ENCODE measurements around the gene PAAF1.

The PAAF1 gene

DNA sequence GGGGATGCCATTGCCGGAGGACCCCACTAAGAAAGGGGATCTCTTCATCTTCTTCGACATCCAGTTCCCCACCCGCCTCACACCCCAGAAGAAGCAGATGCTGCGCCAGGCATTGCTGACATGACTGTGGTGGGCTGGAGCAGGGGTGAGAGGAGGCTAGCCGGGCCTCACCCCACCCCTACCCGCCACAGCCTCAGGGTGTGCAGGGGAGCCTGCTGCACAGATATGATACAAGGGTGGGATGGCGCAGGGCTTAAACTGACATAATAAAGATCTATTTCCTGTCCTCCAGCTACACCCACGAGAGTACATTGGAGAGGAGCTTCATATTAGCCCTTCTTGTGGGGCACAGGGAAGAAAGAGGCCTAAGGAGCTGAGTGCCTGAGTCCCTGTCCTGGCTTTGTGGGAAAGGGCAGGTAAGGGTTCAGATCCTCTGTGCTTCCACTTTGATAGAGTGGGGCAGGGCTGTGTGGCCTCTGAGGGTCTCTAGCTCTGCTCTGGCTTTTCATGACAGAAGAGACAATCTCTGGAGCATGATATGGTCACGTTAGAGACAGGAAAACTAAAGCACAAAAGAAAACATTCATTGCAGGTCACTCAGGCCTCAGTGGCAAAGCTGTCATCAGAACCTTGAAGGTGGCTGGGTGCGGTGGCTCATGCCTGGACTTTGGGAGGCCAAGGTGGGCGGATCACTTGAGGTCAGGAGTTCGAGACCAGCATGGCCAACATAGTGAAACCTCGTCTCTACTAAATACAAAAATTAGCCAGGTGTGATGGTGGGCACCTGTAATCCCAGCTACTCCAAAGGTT lies 93.4 kb downstream of the PAAF1 start:
- no peak for DNase-seq (ENCODE audit: low read depth in 2 of 2, low spot score in 1 of 2)

DNA sequence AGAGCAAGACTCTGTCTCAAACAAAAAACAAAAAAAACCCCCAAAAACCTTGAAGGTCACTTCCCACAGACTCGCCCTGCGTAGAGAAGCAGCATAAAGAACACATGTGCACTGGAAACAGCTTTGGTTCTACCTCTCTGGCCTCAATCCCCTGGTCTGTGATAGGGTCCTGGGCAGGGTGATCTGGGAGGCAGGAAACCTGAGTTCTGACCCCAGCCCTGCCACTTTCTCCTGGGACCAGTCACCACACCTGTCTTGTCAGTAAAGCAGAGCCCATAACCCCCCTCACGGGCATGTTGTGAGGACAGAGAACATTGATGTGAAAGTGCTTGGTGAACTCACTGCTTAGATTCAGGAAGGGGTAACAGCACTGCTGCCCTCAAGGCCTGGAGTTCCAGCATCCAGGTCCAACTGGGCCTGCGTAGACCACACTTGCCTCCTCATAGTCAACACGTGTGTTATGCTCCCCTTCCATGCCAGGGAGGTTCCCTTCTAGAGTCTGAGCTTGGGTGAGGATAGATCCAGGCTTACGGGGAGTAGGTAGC lies 94.4 kb downstream of the PAAF1 start:
- no peak for DNase-seq (ENCODE audit: low read depth in 2 of 2, low spot score in 1 of 2)

DNA sequence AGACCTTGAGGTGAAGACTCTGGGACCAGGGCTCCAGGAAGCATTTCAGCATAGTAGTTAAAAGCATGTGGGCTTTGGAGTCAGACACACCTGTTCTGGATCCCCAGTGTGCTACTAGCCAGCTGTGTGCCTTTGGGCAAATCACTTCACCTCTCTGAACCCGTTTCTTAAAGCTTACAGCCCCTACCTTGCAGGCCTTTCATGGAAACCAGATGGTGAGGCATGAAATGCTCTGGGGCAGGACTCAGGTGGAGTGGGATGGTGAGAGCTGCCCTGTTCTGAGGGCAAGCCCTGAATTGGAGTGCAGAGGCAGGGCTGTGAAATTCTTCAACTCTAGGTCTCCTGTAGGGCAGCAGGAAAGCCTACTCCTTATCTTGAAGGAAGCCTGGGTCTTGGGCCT lies 95.4 kb downstream of the PAAF1 start:
- no peak for DNase-seq (ENCODE audit: low read depth in 2 of 2, low spot score in 1 of 2)

DNA sequence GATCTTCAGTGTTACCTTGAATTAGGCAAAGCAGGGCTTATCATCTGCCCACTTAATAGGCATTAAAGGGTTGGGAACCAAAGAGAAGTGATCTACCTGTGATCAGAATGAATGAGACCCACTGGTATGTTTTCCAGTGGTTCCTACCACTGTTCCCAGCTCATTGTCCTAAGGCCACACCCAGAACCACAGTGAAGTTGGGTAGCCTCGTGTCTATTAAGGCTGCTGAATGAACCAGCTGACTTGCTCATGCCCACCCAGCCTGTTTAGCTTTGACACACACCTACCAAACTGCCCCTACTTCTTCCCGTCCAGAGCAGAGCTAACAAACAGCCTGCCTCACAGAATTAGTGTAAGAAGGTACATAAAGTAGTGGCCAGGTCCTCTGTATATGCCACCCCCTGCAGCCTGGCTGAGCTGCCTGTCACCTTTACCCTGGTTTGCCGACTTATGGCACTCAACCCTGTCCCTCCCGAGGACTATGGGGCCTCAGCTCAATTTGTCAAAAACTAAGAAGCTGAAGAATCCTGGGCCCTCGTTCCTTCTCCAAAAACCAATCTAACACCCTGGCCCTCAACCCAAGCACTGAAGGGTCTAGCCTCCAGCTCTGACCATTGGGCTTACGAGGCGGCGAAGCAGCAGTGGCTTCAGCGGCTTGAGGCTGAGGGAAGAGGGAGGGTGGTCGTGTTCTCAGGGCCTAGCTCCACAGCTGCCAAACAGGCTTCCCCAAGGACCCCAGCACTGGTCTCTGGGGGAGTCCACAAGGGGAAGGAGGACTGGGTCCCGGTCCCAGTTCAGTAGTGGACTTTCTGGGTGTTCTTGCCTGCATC lies 96.0 kb downstream of the PAAF1 start:
- DNase-seq (ENCODE audit: low read depth in 2 of 2, low spot score in 1 of 2): no peak

DNA sequence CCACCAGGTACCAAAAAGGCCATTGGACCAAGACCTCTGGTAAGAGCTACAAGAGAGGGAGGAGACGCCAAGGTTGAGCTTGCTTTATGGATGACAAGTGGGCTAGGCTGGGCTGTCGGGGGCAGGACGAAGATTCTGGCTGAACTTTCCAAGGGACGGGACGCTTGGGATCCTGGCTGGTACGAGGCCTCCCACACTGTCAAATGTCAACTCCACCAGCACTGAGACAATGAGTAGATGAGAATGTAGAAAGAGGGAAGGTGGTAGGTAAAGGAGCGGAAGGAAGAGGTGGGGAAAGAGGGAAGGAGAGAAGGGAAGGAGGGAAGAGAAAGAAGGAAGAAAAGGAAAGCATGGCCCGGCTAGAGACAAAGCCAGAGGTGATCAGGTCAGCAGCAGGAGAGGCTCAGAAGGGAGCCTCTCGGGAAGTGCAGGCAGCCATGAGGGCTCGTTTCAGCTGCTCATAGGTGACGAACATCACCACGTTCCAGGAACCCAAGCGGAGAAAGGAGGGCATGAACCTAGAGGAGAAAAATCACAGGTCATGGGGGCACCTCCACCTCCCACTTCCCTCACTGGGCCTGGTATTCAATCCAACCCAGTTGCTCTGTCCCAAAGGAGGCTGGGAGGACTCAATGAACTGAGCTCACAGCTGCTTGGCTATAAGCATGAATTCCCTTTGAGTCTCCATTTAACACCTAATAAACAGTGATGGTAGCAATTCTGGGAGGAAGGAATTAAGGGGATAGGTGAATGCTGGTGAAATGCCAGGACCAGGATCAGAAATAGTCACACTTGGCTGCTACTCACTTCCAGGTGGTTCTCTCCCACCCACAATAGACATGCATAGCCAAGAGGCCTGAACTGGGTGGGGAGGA lies 98.0 kb downstream of the PAAF1 start:
- no peak for DNase-seq (ENCODE audit: low read depth in 2 of 2, low spot score in 1 of 2)

DNA sequence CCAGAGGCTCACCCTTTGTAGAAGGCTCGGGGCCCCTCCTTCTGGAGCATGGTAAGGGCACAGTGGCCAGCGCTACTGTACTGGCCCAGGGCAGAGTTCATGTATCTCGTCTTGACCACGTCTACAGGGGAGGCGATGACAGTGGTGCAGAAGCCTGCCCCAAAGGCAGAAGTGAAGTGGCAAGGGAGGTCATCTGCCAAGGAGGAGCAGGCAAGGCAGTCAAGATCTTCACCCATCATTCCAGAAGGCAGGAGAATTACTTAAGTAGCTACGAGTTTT lies 98.6 kb downstream of the PAAF1 start:
- no peak for DNase-seq (ENCODE audit: low read depth in 2 of 2, low spot score in 1 of 2)

DNA sequence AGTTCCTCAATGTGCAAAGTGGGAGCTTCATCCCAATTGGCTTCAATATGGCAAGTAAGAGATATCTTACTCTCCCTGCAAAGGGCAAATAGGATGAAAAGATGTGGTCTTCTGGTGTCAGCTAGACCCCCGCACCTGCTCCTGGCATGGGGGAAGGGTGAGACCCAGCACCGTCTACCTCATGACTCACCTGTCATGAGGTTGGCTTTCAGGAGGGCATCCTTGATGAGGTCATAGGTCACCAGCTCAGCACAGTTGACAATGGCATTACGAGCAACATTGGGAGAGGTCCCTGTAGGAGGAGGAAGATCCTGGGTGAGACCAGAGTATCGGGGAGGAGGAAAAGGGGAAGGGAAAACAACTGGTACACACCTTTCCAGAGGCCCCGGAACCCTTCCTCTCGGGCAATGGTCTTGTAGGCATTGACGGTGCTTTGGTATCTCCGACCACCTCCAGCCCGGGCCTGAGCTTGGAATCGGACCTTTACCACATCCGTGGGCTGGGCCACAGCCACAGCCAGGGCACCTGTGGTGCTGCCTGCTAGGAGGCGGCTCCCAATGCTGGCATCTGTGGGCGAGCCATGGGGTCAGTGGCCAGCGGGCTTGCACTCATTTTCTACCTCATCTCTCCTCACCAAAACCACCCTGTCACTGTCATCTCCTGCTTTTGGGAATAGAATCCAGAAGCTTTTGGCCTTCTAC lies 99.8 kb downstream of the PAAF1 start:
- DNase-seq (ENCODE audit: low read depth in 2 of 2, low spot score in 1 of 2): no peak

DNA sequence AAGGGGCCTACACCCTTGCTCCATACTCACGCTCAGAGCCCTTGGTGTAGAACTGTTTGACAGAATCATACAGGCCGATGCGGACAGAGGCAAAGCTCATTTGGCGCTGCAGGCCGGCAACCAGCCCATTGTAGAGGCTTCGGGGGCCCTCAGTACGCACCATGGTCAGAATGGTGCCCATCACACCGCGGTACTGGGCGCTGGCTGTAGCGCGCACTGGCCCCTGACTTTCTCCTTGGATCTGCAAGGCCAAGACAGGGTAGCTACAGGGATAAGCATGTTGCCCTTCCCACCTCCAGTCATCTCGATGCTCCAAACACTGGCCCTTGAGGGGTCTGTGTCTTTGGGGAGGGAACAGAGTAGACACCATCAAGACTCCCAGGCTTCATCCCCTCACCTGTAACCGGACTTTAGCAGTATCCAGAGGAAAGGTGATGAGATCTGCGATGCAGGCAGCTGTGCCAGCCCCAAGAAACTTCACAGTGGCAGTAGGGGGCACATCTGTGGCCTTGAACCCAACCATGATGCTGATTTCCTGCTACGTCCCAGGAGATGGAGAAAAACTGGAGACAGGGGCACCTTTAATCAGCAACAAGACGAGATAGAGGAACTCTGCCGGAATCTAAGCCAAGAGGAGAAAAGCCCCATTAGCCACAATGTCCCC lies 101.2 kb downstream of the PAAF1 start:
- no peak for DNase-seq (ENCODE audit: low read depth in 2 of 2, low spot score in 1 of 2)

DNA sequence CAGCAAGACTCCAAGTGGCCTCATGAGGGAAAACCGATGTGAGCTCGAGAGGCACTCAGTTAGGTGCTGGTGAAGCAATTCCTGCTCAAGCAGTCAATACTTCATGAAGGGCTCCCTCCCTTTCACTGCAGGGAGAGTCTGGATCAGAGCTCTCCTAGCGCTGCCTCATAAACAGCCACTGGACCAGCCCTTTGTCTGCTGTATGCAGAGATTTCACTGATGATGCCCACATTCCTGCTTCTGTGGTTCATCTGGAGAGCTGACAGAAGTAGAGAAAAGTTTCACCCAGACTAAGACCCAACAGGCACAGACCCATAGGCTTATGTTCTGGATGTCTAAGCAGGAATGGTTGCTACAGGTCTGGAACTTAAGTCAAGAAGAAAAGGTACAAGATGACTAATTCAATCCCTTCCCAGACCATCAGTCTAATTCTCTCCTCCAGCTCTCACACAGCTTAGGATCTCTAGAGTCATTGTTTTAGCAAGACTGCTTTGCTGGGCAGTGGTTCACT lies 101.8 kb downstream of the PAAF1 start:
- no peak for DNase-seq (ENCODE audit: low read depth in 2 of 2, low spot score in 1 of 2)

DNA sequence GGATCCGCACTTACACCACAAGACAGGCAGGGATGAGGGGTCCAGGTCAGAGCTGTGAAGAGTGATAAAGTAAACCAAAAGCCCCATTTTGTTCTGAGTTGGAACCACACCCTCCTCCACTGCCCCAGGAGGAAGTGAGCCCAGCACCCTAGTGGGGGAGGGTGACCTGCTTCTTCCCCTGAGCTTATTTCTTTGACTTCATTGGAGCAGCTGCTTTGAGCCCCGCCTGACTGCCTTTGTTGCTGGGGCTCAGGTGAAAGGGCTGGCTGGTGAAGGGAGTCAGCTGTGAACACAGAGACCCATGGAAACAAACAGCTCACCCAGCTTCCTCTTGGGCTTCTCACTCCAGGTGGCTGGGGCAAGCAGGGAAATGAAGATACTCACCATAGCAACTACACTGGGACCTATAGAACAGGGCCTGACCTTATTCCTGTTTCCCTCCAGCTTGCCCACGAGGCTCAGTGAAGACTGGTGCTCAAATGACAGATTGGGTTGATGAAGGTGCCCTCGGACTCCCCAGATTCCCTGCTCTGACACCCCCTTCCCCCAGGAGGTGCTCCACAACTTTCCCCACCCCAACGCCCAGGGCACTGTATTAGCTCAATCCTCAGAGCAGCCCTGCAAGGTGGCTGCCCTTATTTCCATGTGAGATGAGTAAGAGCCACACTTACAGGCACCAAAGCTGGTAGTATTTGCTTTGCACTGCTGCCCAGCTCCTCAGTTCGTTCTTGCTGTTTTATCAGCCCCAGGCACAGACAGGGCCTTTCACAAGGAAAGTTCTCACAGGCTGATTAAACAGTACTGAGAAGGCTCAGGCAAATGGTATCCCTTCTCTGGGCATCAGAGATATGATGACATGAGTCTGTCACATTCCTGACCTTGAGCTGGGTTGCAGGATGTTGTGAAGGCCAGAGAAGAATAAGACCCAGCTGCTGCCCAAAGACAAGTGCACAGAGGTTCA lies 103.5 kb downstream of the PAAF1 start:
- peak; percentile 32 to 53 for DNase-seq (ENCODE audit: low read depth in 2 of 2, low spot score in 1 of 2)

All from stimulated activated CD8-positive, alpha-beta memory T cell treated with anti-CD3 and anti-CD28 coated beads, Interleukin-4, amount 100 ng/mL, for 4 hours (primary cell).